HTERT RPE-1 (cell line): Measurements from ENCODE around the gene PLPPR2.
"Not testable (repeated sequence)": the region's sequence is repeated elsewhere in the genome, so short reads cannot be mapped to it uniquely, and the experiment has no call there.

Experiments used
- in situ Hi-C: fragments of 300-500 bp; cut with MboI; formaldehyde crosslinking; loops from 4 replicates; pipeline ENCODE4 v1.14.3; 2020; ENCODE audit warnings: low sequenced_read_pairs

The PLPPR2 gene

GRCh38 chr19:11370744-11371143 lies 15.5 kb downstream of the PLPPR2 start:
- in situ Hi-C loops: no loop called here

DNA sequence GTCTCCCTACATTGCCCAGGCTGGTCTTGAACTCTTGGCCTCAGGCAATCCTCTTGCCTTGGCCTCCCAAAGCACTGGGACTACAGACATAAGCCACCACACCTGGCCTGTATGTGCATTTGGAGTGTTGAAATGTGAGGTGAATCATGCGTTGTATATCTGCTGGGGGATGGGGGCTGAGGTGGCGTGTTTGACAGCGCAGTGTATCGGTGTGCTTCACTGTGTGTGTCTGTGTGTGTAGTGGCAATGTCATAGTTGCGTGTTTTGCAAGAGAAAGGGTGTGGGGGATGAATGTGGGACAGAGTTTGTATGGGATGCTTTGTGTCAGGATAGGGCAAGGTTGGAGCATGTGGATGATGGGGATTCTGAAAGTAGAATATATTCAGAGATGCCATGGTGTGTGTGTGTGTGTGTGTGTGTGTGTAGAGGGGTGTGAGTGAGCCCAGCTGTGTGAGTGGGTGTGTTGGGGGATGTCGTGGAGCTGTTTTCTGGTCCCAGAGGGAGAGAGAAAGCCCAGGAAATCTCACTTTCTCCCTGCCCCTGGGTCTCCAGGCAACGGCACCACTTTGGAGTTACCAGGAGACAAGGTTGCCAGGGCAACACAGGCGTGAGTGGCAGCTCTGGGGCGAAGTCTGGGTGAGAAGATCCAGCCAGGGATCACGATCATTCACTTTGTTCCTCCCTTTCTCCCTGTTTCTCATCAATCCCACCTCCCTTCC lies 18.1 kb downstream of the PLPPR2 start:
- in situ Hi-C loops: no loop called here

GRCh38 chr19:11373885-11374432 lies 18.7 kb downstream of the PLPPR2 start:
- in situ Hi-C loops: no loop called here

DNA sequence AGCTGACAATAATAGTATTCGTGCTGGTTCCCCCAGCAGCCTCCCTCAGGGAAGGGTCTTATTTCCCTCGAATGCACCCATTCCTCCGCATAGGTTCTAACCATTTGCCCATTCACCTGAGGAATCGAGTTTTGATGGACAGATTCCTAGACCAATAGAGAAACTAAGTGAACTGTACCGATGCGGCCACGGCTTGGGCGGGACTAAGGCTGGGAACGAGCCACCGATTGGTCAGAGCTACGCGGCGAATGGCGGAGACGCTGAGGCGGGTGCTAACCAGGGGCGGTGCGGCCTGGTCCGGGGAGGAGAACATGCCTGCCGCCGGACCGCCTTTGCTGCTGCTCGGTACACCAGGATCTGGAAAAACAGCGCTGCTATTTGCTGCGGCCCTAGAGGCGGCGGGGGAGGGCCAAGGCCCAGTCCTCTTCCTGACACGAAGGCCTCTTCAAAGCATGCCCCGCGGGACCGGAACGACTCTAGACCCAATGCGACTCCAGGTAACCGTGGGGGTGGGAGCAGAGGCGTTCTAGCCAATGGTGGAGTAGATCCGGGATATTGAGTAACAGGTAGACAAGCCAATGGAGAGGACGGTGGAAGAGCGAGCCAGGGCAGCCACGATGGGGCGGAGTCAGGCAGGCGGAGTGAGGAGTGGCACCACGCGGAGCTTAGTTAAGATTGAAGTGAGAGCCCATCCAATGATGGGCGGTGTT lies 19.4 kb downstream of the PLPPR2 start, which contains the start of gene SWSAP1:
TSS of gene SWSAP1 (plus strand) at position 234 of the 710 bp plus-strand sequence. CDS start at position 249, 15 bp downstream.
- in situ Hi-C loops: no loop called here

- in situ Hi-C loops: no loop called here
These were observed 20.1 kb downstream of the PLPPR2 start for GRCh38 chr19:11375143-11375948.

GRCh38 chr19:11377237-11377636 lies 22.0 kb downstream of the PLPPR2 start:
- in situ Hi-C loops: no loop called here

- in situ Hi-C loops: no loop called here
These were observed 22.5 kb downstream of the PLPPR2 start for GRCh38 chr19:11377756-11378155.

GRCh38 chr19:11378319-11379189 lies 23.3 kb downstream of the PLPPR2 start:
- in situ Hi-C loops: no loop called here

DNA sequence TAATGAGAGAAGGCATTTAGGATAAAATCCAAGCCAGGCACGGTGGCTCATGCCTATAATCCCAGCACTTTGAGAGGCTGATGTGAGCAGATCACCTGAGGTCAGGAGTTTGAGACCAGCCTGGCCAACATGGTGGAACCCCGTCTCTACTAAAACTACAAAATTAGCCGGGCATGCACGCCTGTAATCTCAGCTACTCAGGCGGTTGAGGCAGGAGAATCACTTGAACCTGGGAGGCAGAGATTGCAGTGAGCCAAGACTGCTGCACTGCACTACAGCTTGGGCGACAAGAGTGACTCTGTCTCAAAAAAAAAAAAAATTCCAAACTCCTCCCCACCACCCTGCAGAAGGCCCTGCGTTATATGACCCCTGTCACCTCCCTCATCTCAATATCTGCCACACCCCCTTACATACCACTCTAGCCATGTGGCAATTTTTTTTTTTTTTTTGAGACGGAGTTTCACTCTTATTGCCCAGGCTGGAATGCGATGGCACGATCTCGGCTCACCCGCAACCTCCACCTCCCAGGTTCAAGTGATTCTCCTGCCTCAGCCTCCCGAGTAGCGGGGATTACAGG lies 24.1 kb downstream of the PLPPR2 start:
- in situ Hi-C loops: not testable (repeated sequence)

GRCh38 chr19:11379857-11380350 lies 24.7 kb downstream of the PLPPR2 start:
- in situ Hi-C loops: no loop called here

- in situ Hi-C loops: no loop called here
These were observed 25.7 kb downstream of the PLPPR2 start for GRCh38 chr19:11380653-11381537.

- in situ Hi-C loops: no loop called here
These were observed 27.9 kb downstream of the PLPPR2 start for GRCh38 chr19:11382898-11383705.

- in situ Hi-C loops: no loop called here
These were observed 28.4 kb downstream of the PLPPR2 start for GRCh38 chr19:11383706-11384048.

DNA sequence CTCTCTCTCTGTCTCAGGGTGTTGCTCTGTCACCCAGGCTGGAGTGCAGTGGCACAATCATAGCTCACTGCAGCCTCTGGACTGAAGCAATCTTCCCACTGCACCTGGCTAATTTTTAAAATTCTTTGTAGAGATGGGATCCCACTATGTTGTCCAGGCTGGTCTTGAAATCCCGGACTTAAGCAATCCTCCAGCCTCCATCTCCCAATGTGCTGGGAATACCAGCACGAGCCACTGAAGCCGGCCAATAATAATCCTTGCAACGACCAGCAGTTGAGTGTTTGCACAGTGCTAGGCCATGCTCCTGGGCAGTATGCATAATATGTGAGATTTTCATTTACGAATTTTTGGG lies 29.5 kb downstream of the PLPPR2 start:
- in situ Hi-C loops: no loop called here

DNA sequence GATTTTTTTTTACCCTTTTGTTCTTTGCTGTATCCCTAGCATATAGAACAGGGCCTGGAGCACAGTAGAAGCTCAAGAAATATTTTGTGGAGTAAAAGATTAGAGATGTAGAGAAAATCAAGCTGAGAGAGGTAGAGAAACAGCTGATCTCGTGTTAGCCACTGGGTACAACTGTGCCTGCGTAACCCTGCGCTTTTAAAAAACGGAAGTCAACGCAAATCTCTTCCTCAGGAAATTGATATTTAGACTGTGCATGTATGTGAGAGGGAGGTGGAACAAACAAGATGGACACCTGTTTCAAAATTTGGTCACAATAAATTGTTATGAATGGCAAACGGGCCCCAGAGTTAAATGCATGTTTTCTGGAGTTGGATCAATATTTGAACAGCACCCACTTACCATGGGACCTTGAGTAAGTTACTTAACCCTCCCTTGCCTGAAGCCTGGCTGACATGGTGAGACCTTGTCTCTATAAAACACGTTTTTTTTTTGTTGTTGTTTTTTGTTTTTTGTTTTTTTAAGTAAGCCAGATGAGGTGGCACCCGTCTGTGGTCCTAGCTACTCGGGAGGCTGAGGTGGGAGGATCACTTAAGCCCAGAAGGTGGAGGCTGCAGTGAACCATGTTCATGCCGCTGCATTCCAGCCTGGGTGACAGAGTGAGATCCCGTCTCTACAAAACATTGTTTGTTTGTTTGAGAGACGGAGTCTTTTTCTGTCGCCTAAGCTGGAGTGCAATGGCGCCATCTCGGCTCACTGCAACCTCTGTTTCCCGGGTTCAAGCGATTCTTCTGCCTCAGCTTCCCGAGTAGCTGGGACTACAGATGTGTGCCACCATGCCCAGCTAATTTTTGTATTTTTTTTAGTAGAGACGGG lies 32.2 kb downstream of the PLPPR2 start:
- in situ Hi-C loops: no loop called here

GRCh38 chr19:11390359-11390758 lies 35.1 kb downstream of the PLPPR2 start:
- in situ Hi-C loops: no loop called here
